K562 (cell line): ENCODE measurements around the gene IGLL1. TPM values are rescaled to one million over a fixed set of nuclear protein-coding genes. Genes with fewer than 3 reads are reported as not detected.

ENCODE experiments used
- ATAC-seq: fragments of 200-7000 bp; cut with Tn5 transposase; 3 replicates; pipeline ENCODE4 v1.9.1; 2020; ENCODE audit warnings: moderate library complexity
- BruUV-seq: library from RNA; stranded (reverse); fragments of 400-500 nt; replicated peaks from 2 replicates; lab custom pipeline; 2021; lab: Mats Ljungman, UMichigan
- CTCF ChIA-PET: fragments of 300-600 bp; formaldehyde crosslinking; extraction: SDS; loops from one replicate; lab custom pipeline; 2021; ENCODE audit warnings: low intra/inter-chr PET ratio; lab: Yijun Ruan, JAX
- POLR2A ChIA-PET: fragments of 300-600, 350-650 bp; sonication (Branson Sonifier 250); formaldehyde crosslinking; extraction: SDS; loops from one replicate; lab custom pipeline; 2021; ENCODE audit warnings: antibody characterized with exemption, inconsistent platforms; lab: Yijun Ruan, JAX
- DNase-seq, 4 experiments: peaks; one replicate each; pipeline versions ENCODE4 v3.0.0 to v3.0.0-alpha.2; 2011 to 2018; ENCODE audit warnings: low spot score in 3 of 4, mixed read lengths in 3 of 4; ENCODE audit errors: extremely low read depth in 1 of 4
- FAIRE-seq: peaks from 2 replicates; lab custom pipeline; 2011; peaks lifted over from hg19 to GRCh38; lab: Jason Lieb, UNC
- H2AFZ ChIP-seq: 2 replicates; pipeline ENCODE4 v1.6.0; 2011; ENCODE audit warnings: low read depth, low read length, control low read depth, inconsistent platforms
- H3K27ac ChIP-seq: fragments of 200-600 bp; 3 replicates; pipeline ENCODE4 v1.8.0; 2011; ENCODE audit warnings: low read depth, mild to moderate bottlenecking, control low read depth, inconsistent platforms, low read length, moderate library complexity, mixed read lengths; ENCODE audit errors: extremely low read depth
- H3K27me3 ChIP-seq, 2 experiments: fragments of 300-600 bp in 1 of 2; 2 replicates in 1 of 2; 3 replicates in 1 of 2; pipeline versions ENCODE4 v1.6.0 to v1.8.0; 2011; ENCODE audit warnings: inconsistent platforms in 2 of 2, low read length in 2 of 2, mild to moderate bottlenecking in 1 of 2, mixed read lengths in 1 of 2, moderate library complexity in 1 of 2; ENCODE audit not compliant: control insufficient read depth in 2 of 2, insufficient read depth in 2 of 2
- H3K36me3 ChIP-seq: fragments of 300-600 bp; 3 replicates; pipeline ENCODE4 v1.8.0; 2011; ENCODE audit warnings: mild to moderate bottlenecking, low read length, inconsistent platforms; ENCODE audit not compliant: control insufficient read depth, insufficient read depth
- H3K4me1 ChIP-seq, 2 experiments: fragments of 200-600 bp in 1 of 2; replicated peaks in 1 of 2; 2 replicates in 1 of 2; 3 replicates in 1 of 2; pipeline versions ENCODE4 v1.5.1 to v1.8.0; 2011; ENCODE audit warnings: inconsistent platforms in 2 of 2, low read length in 2 of 2, mild to moderate bottlenecking in 1 of 2, mixed read lengths in 1 of 2, moderate library complexity in 1 of 2; ENCODE audit not compliant: control insufficient read depth in 2 of 2, insufficient read depth in 2 of 2
- H3K4me2 ChIP-seq: 2 replicates; pipeline ENCODE4 v1.6.1; 2011; ENCODE audit warnings: low read length, control low read depth, inconsistent platforms, mixed read lengths; ENCODE audit not compliant: insufficient read depth
- H3K4me3 ChIP-seq: fragments of 200-600 bp; sonication (generic), shearing (Covaris generic); 2 replicates; pipeline ENCODE4 v1.5.1; 2016; ENCODE audit warnings: control low read depth, inconsistent platforms
- H3K79me2 ChIP-seq: fragments of 200-600 bp; 3 replicates; pipeline ENCODE4 v1.8.0; 2011; ENCODE audit warnings: low read length, inconsistent platforms; ENCODE audit not compliant: control insufficient read depth, insufficient read depth
- H3K9ac ChIP-seq, 2 experiments: 2 replicates each; pipeline versions ENCODE4 v1.6.0 to v1.6.1; 2011; ENCODE audit warnings: low read depth in 2 of 2, low read length in 2 of 2, control low read depth in 1 of 2, inconsistent platforms in 1 of 2, mild to moderate bottlenecking in 1 of 2, mixed read lengths in 1 of 2; ENCODE audit not compliant: insufficient read depth in 1 of 2
- H3K9me1 ChIP-seq: one replicate; pipeline ENCODE4 v1.6.0; 2011; ENCODE audit warnings: inconsistent platforms, mild to moderate bottlenecking, low read length, moderate library complexity; ENCODE audit not compliant: control insufficient read depth, insufficient read depth
- H3K9me3 ChIP-seq: replicated peaks from 2 replicates; pipeline ENCODE4 v1.5.1; 2011; ENCODE audit warnings: low read depth, low read length, inconsistent platforms; ENCODE audit not compliant: control insufficient read depth, insufficient read depth
- H4K20me1 ChIP-seq: replicated peaks from 2 replicates; pipeline ENCODE4 v1.6.1; 2011; ENCODE audit warnings: low read length, inconsistent platforms, mixed read lengths; ENCODE audit not compliant: control insufficient read depth, insufficient read depth
- BRD9 ChIP-seq: fragments of 450-650 bp; IDR thresholded peaks from 2 replicates; pipeline ENCODE4 v1.6.1; 2018; ENCODE audit warnings: low read depth; ENCODE audit not compliant: partially characterized antibody
- DACH1 ChIP-seq: fragments of 450-650 bp; IDR thresholded peaks from 2 replicates; pipeline ENCODE4 v1.6.1; 2018; ENCODE audit not compliant: partially characterized antibody
- LARP7 ChIP-seq: fragments of 450-650 bp; IDR thresholded peaks from 2 replicates; pipeline ENCODE4 v1.6.1; 2016
- TEAD2 ChIP-seq: fragments of 450-650 bp; IDR thresholded peaks from 2 replicates; pipeline ENCODE4 v1.6.1; 2016; ENCODE audit warnings: missing genetic modification characterization, control low read depth, missing compliant biosample characterization
- ZNF24 ChIP-seq: fragments of 450-650 bp; IDR thresholded peaks from 2 replicates; pipeline ENCODE4 v1.6.1; 2016
- WGBS: fragments of 100-300 bp; shearing (Covaris generic); methylation state at CpG from one replicate; pipeline ENCODE4 v1.1.6; 2016; ENCODE audit warnings: low coverage, mixed read lengths; ENCODE audit not compliant: insufficient coverage; ENCODE audit errors: missing lambda C conversion rate; 5-methylcytosine and 5-hydroxymethylcytosine counted together
- in situ Hi-C: fragments of 300-500 bp; cut with MboI; formaldehyde crosslinking; loops from 4 replicates; pipeline ENCODE4 v1.15.0; 2018; ENCODE audit warnings: inconsistent platforms, mixed read lengths
- intact Hi-C: fragments of 100-400 bp; cut with micrococcal nuclease; formaldehyde crosslinking; loops from 2 replicates; pipeline ENCODE4 v1.14.2; 2022
- polyA plus RNA-seq, 8 experiments: library from polyadenylated mRNA; depleted of rRNA in 4 of 8; stranded (reverse) in 5 of 8; unstranded in 3 of 8; fragments of >200 nt; fragmentation: Nextera tagmentation in 2 of 8; fragmentation: Illumina TruSeq in 1 of 8; extraction: Ambion mirVana in 2 of 8; extraction: Trizol in 1 of 8; gene quantifications; 2 replicates each; pipeline versions ENCODE4 v1.2.1 to v1.2.3, GENCODE V29; 2011 to 2014; ENCODE audit warnings: inconsistent platforms in 1 of 8, missing spikeins in 1 of 8
- total RNA-seq, 7 experiments: library from RNA; depleted of rRNA in 6 of 7; stranded (reverse); fragments of >200 nt in 6 of 7; fragmentation: Illumina TruSeq in 2 of 7; extraction: Trizol in 2 of 7; gene quantifications; 2 replicates each; pipeline versions ENCODE4 v1.2.1 to v1.2.3, GENCODE V29; 2011 to 2021; ENCODE audit warnings: low replicate concordance in 1 of 7

IGLL1 gene
- total and polyA plus RNA-seq, 9 of the 15 experiments (the other 6 are each of a cell fraction or from before 2014, with no cell fraction given): 0.10 to 0.32 (median 0.20) TPM; not detected in 6

GRCh38 chr22:23530106-23530505, 50.0 kb downstream of the IGLL1 start:
- TF ChIP-seq TEAD2 (tag): no peak
- H2AFZ ChIP-seq: no peak overlapping the region
- FAIRE-seq (no peak), DNase-seq (no peak), ATAC-seq (no peak)
- no TSS peak for BruUV-seq
- CTCF ChIA-PET: no interaction called here
- H3K4me2 ChIP-seq: no peak overlapping the region
- WGBS: 60% methylated on average over 1 of the region's 2 CpGs
- H3K27me3 ChIP-seq: no peaks in the 10 kb centered on the region
- in situ Hi-C loops (loop anchor here (10.0 kb wide), 1 partner anchor 205 kb away; no protein-coding TSS in a partner anchor), intact Hi-C loops (no loop called here)
- no peaks in the 10 kb centered on the region for H3K9me1 ChIP-seq
- H3K9ac ChIP-seq: no peak overlapping the region
- no peaks in the 10 kb centered on the region for H3K9me3 ChIP-seq
- H4K20me1 ChIP-seq: no peaks in the 10 kb centered on the region
- no peak overlapping the region for H3K4me3 ChIP-seq
- peaks cover 35 to 41% of the 10 kb centered on the region in 2 experiments for H3K4me1 ChIP-seq
- H3K36me3 ChIP-seq: no peaks in the 10 kb centered on the region
- H3K79me2 ChIP-seq: no peaks in the 10 kb centered on the region
- H3K27ac ChIP-seq: no peak overlapping the region
- POLR2A ChIA-PET: interaction anchor here (0.6 kb wide), 1 partner anchor 9 kb away, joined by 3 read pairs; no protein-coding TSS in a partner anchor

- H2AFZ ChIP-seq: no peak overlapping the region
- no peak overlapping the region for H3K9ac ChIP-seq
- ATAC-seq (no peak), FAIRE-seq (no peak), DNase-seq (no peak)
- peaks cover 28 to 34% of the 10 kb centered on the region in 2 experiments for H3K4me1 ChIP-seq
- H3K9me1 ChIP-seq: no peaks in the 10 kb centered on the region
- no peak overlapping the region for H3K27ac ChIP-seq
- H4K20me1 ChIP-seq: no peaks in the 10 kb centered on the region
- POLR2A ChIA-PET: interaction anchor here (0.6 kb wide), 1 partner anchor 162 kb away, joined by 3 read pairs; no protein-coding TSS in a partner anchor
- no peak for TF ChIP-seq LARP7
- TF ChIP-seq ZNF24: peak; percentile 91
- no peak for TF ChIP-seq DACH1
- no peak for TF ChIP-seq BRD9
- no peak overlapping the region for H3K4me3 ChIP-seq
- in situ Hi-C loops: loop anchor here (10.0 kb wide), 1 partner anchor 205 kb away; no protein-coding TSS in a partner anchor
- H3K36me3 ChIP-seq: no peaks in the 10 kb centered on the region
- CTCF ChIA-PET: no interaction called here
- no peaks in the 10 kb centered on the region for H3K9me3 ChIP-seq
- no TSS peak for BruUV-seq
- H3K4me2 ChIP-seq: no peak overlapping the region
- 52% methylated on average over 11 of the region's 12 CpGs for WGBS
- no peaks in the 10 kb centered on the region for H3K27me3 ChIP-seq
- intact Hi-C loops: no loop called here
- no peaks in the 10 kb centered on the region for H3K79me2 ChIP-seq
Observed at GRCh38 chr22:23529166-23530103, 50.7 kb downstream of the IGLL1 start.
